Measurements from ENCODE around the gene SEZ6L2. TPM values are rescaled to one million over a fixed set of nuclear protein-coding genes. Genes with fewer than 3 reads are reported as not detected.

SEZ6L2 gene
- total RNA-seq, 1 donor from 2014 or later: 176 TPM

DNA sequence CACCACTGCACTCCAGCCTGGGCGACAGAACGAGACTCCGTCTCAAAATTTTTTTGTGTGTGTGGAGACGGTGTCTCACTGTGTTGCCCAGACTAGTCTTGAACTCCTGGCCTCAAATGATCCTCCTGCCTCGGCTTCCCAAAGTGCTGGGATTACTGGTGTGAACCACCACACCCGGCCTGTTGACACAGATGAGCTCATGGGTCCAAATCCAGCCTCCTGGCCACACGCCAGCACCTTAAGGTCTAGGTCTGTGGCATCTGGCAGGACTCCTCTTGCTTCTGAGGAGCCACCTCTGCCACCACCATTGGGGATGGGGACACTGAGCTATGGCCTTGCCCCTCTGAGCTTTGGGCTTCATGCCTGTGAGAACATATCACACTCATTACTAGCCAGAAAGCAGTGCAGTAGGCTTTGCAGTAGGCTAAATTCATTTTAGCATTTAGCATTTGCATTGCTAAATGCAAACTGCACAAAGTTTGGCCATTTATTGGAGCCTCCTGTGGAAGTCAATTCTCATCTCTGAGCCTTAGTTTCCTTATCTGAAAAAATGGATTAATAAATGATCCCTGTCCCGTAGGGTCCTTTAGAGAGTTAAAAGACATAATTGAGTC is 30.8 kb downstream of the SEZ6L2 start:
- Mint-ChIP-seq H3K27me3 (ENCODE audit: unreplicated experiment) (peaks cover 2% of the 10 kb centered on the region), H3K36me3 (ENCODE audit: unreplicated experiment) (peaks cover 5% of the 10 kb centered on the region), H3K9me3 (ENCODE audit: unreplicated experiment) (peaks cover 5% of the 10 kb centered on the region), H3K4me3 (ENCODE audit: unreplicated experiment) (no peak overlapping the region), H3K27ac (ENCODE audit: unreplicated experiment) (no peak overlapping the region), H3K4me1 (ENCODE audit: low read depth, unreplicated experiment) (no peaks in the 10 kb centered on the region)
- DNase-seq: no peak
- no peak for TF ChIP-seq CTCF (IDR thresholded peaks at IDR 0.05; ENCODE audit: partially characterized antibody, unreplicated experiment)

DNA sequence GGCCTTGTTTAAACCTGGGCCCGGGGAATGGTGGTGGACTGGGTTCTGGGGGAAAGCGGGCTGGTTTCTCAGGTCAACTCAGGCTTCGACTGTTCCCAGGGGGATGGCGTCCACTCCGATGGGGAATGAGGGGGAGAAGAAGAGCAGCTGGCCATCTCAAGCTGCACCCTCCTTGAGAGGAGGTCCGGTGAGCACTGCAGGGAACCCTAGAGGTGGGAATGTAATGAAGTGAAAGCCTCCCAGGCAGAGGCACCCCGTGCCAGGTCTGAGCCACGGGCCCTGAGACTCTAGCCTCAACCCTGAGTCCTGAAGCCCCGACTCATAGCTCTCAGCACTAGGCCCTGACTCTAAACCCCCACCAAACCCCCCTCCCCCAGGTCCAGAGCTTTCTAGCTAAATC is 35.1 kb downstream of the SEZ6L2 start:
- Mint-ChIP-seq H3K27me3 (ENCODE audit: unreplicated experiment) (peaks cover 9% of the 10 kb centered on the region), H3K9me3 (ENCODE audit: unreplicated experiment) (peaks cover 8% of the 10 kb centered on the region), H3K4me1 (ENCODE audit: low read depth, unreplicated experiment) (peaks cover 1% of the 10 kb centered on the region), H3K36me3 (ENCODE audit: unreplicated experiment) (no peaks in the 10 kb centered on the region), H3K27ac (ENCODE audit: unreplicated experiment) (no peak overlapping the region), H3K4me3 (ENCODE audit: unreplicated experiment) (no peak overlapping the region)
- DNase-seq: no peak
- no peak for TF ChIP-seq CTCF (IDR thresholded peaks at IDR 0.05; ENCODE audit: partially characterized antibody, unreplicated experiment)

DNA sequence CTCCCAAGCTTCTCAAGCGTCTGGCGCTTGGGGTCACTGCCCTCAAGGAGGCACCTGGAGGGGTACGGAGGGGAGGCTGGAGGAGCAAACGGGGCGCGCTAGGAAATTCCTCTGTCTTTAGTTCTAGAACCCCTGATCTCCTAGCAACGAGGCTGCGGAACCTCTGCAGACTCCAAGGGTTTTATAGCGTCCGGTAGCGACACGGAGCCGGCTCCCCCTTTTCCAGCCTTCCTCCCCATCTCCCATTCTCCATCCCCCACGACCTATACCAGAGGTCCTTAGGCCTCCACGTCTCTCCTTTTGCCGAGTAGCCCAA is 35.7 kb downstream of the SEZ6L2 start:
- H3K4me3 Mint-ChIP-seq (ENCODE audit: unreplicated experiment): peak overlapping the region; percentile 86
- H3K4me1 Mint-ChIP-seq (ENCODE audit: low read depth, unreplicated experiment): peaks cover 1% of the 10 kb centered on the region
- TF ChIP-seq CTCF (IDR thresholded peaks at IDR 0.05; ENCODE audit: partially characterized antibody, unreplicated experiment): no peak
- peak overlapping the region; percentile 99 for H3K27ac Mint-ChIP-seq (ENCODE audit: unreplicated experiment)
- H3K36me3 Mint-ChIP-seq (ENCODE audit: unreplicated experiment): no peaks in the 10 kb centered on the region
- no peak for DNase-seq
- peaks cover 8% of the 10 kb centered on the region for H3K9me3 Mint-ChIP-seq (ENCODE audit: unreplicated experiment)
- H3K27me3 Mint-ChIP-seq (ENCODE audit: unreplicated experiment): peaks cover 9% of the 10 kb centered on the region

DNA sequence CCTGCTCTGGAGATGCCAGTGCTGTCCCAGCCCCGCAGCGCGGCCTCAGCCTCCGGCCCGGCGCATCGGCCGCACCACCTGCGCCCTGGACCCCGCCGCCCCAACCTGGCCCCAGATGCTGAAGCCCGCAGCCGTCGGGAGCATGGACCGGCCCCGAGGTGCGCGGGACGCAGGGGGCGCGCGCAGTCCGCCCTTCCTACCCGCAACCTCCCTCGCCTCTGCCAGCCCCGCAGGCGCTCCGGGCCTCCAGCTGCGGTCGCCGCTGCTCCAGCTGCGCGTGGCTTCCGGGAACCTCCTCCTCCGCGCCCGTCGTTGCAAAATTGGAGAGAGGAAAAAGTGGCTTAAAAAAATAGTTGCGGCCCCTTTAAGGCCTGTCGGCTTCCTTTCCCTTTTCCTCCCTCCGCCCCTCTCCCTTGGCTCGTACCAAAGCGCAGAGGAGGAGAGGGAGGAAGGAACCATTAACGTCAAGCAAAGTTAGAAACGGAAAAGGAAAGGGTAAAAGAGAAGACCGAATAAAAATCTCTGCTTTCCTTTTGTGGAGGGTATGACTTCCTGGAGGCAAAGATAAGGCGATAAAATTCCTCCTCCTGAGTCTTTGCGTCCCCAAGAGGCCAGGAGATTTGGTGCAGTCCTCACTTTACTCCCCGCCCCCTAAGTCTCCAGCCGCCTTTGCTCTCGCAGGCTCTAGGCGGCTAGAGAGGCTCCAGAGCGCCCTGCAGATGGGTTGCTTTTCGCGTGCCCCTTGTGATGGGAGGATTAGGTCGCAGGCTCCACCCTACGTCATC is 36.3 kb downstream of the SEZ6L2 start, which contains the start of gene CDIPT:
Gene CDIPT, minus strand, starts transcription at position 343 of the 785 bp plus-strand sequence. CDS start 369 bp downstream, outside the sequence.
- peaks cover 10% of the 10 kb centered on the region for H3K9me3 Mint-ChIP-seq (ENCODE audit: unreplicated experiment)
- peaks cover 3% of the 10 kb centered on the region for H3K36me3 Mint-ChIP-seq (ENCODE audit: unreplicated experiment)
- peak within 1 kb of the TSS; percentile 96 for H3K4me3 Mint-ChIP-seq (ENCODE audit: unreplicated experiment)
- TF ChIP-seq CTCF (IDR thresholded peaks at IDR 0.05; ENCODE audit: partially characterized antibody, unreplicated experiment): no peak
- peaks cover 9% of the 10 kb centered on the region for H3K27me3 Mint-ChIP-seq (ENCODE audit: unreplicated experiment)
- peaks cover 1% of the 10 kb centered on the region for H3K4me1 Mint-ChIP-seq (ENCODE audit: low read depth, unreplicated experiment)
- peak within 1 kb of the TSS; percentile 99 for H3K27ac Mint-ChIP-seq (ENCODE audit: unreplicated experiment)
- DNase-seq: peak; percentile 90

- peak overlapping the region; percentile 90 for H3K27ac Mint-ChIP-seq (ENCODE audit: unreplicated experiment)
- H3K27me3 Mint-ChIP-seq (ENCODE audit: unreplicated experiment): peaks cover 9% of the 10 kb centered on the region
- peak overlapping the region; percentile 96 for H3K4me3 Mint-ChIP-seq (ENCODE audit: unreplicated experiment)
- TF ChIP-seq CTCF (IDR thresholded peaks at IDR 0.05; ENCODE audit: partially characterized antibody, unreplicated experiment): no peak
- H3K36me3 Mint-ChIP-seq (ENCODE audit: unreplicated experiment): peaks cover 3% of the 10 kb centered on the region
- peaks cover 10% of the 10 kb centered on the region for H3K9me3 Mint-ChIP-seq (ENCODE audit: unreplicated experiment)
- peaks cover 1% of the 10 kb centered on the region for H3K4me1 Mint-ChIP-seq (ENCODE audit: low read depth, unreplicated experiment)
- no peak for DNase-seq
Measured at GRCh38 chr16:29862383-29862883, 36.9 kb downstream of the SEZ6L2 start.
